HepG2 (cell line): ENCODE measurements around the gene VKORC1. TPM values are rescaled to one million over a fixed set of nuclear protein-coding genes. Genes with fewer than 3 reads are reported as not detected.
"Not testable (repeated sequence)": the region's sequence is repeated elsewhere in the genome, so short reads cannot be mapped to it uniquely, and the experiment has no call there.

ENCODE experiments used
- ATAC-seq: fragments of 200-7000 bp; cut with Tn5 transposase; 3 replicates; pipeline ENCODE4 v1.9.1; 2020; ENCODE audit warnings: mild to moderate bottlenecking, moderate library complexity
- BruUV-seq: library from RNA; stranded (reverse); fragments of 400-500 nt; replicated peaks from 2 replicates; lab custom pipeline; 2021; lab: Mats Ljungman, UMichigan
- CTCF ChIA-PET: fragments of 300-600 bp; formaldehyde crosslinking; extraction: SDS; loops from one replicate; lab custom pipeline; 2021; ENCODE audit warnings: low total read pairs, inconsistent platforms, low intra/inter-chr PET ratio; lab: Yijun Ruan, JAX
- POLR2A ChIA-PET: fragments of 350-600 bp; sonication (Branson Sonifier 250); formaldehyde crosslinking; loops from one replicate; lab custom pipeline; 2020; ENCODE audit warnings: antibody characterized with exemption, inconsistent platforms; lab: Yijun Ruan, JAX
- DNase-seq: peaks from one replicate; pipeline ENCODE4 v3.0.0-alpha.2; 2015; ENCODE audit warnings: low spot score
- FAIRE-seq: peaks from 3 replicates; lab custom pipeline; 2011; peaks lifted over from hg19 to GRCh38; lab: Jason Lieb, UNC
- H2AFZ ChIP-seq: one replicate; pipeline ENCODE4 v1.6.1; 2011; ENCODE audit warnings: low read length, inconsistent platforms
- H3K27ac ChIP-seq: fragments of 300-600 bp; 3 replicates; pipeline ENCODE4 v1.8.0; 2011; ENCODE audit warnings: mixed run types, mild to moderate bottlenecking, mixed read lengths, low read length, inconsistent platforms; ENCODE audit not compliant: insufficient read depth; ENCODE audit errors: extremely low read length
- H3K27me3 ChIP-seq, 2 experiments: fragments of 200-600 bp in 1 of 2; 2 replicates in 1 of 2; 3 replicates in 1 of 2; pipeline versions ENCODE4 v1.6.0 to v1.8.0; 2011; ENCODE audit warnings: low read length in 2 of 2, mild to moderate bottlenecking in 2 of 2, moderate library complexity in 2 of 2, inconsistent platforms in 1 of 2; ENCODE audit not compliant: insufficient read depth in 2 of 2, control insufficient read depth in 1 of 2
- H3K36me3 ChIP-seq, 2 experiments: fragments of 200-600 bp in 1 of 2; replicated peaks in 1 of 2; 2 replicates in 1 of 2; 3 replicates in 1 of 2; pipeline versions ENCODE4 v1.5.1 to v1.8.0; 2011; ENCODE audit warnings: low read length in 2 of 2, inconsistent platforms in 1 of 2; ENCODE audit not compliant: insufficient read depth in 2 of 2, control insufficient read depth in 1 of 2
- H3K4me1 ChIP-seq: 2 replicates; pipeline ENCODE4 v1.5.1; 2012; ENCODE audit warnings: low read length, inconsistent platforms; ENCODE audit not compliant: insufficient read depth
- H3K4me2 ChIP-seq: 2 replicates; pipeline ENCODE4 v1.6.0; 2011; ENCODE audit warnings: low read depth, low read length, inconsistent platforms
- H3K4me3 ChIP-seq, 3 experiments: fragments of 200-600 bp in 1 of 3; sonication (generic), shearing (Covaris generic) in 1 of 3; replicated peaks in 1 of 3; 2 replicates each; pipeline ENCODE4 v1.5.1; 2011 to 2016; ENCODE audit warnings: low read length in 3 of 3, inconsistent platforms in 2 of 3, low read depth in 2 of 3, mild to moderate bottlenecking in 2 of 3, control low read depth in 1 of 3, mixed read lengths in 1 of 3; ENCODE audit not compliant: insufficient read depth in 1 of 3
- H3K79me2 ChIP-seq: one replicate; pipeline ENCODE4 v1.6.1; 2011; ENCODE audit warnings: low read length, inconsistent platforms; ENCODE audit not compliant: insufficient read depth
- H3K9ac ChIP-seq: 2 replicates; pipeline ENCODE4 v1.6.0; 2011; ENCODE audit warnings: mild to moderate bottlenecking, low read depth, low read length, inconsistent platforms; ENCODE audit not compliant: insufficient read depth
- H3K9me3 ChIP-seq: 2 replicates; pipeline ENCODE4 v1.5.1; 2012; ENCODE audit warnings: mild to moderate bottlenecking, low read length
- H4K20me1 ChIP-seq: 2 replicates; pipeline ENCODE4 v1.6.0; 2011; ENCODE audit warnings: inconsistent platforms, mild to moderate bottlenecking, low read length, moderate library complexity; ENCODE audit not compliant: insufficient read depth
- CHD4 ChIP-seq: fragments of 200-600 bp; sonication (generic); IDR thresholded peaks from 2 replicates; pipeline ENCODE4 v1.7.0; 2017; ENCODE audit warnings: mild to moderate bottlenecking, low read length, borderline replicate concordance
- LBX2 ChIP-seq: sonication (generic); formaldehyde crosslinking; IDR thresholded peaks from 2 replicates; pipeline ENCODE4 v1.5.0; 2020; ENCODE audit warnings: missing genetic modification reagents, mild to moderate bottlenecking, borderline replicate concordance
- PAWR ChIP-seq: sonication (generic); formaldehyde crosslinking; IDR thresholded peaks from 2 replicates; pipeline ENCODE4 v1.4.0; 2020; ENCODE audit warnings: missing genetic modification reagents, mild to moderate bottlenecking, borderline replicate concordance
- SPEN ChIP-seq: sonication (generic); formaldehyde crosslinking; IDR thresholded peaks from 2 replicates; pipeline ENCODE4 v1.5.1; 2020; ENCODE audit warnings: low read depth, mild to moderate bottlenecking, missing genetic modification reagents
- ZBTB40 ChIP-seq, 2 experiments: fragments of 450-650 bp in 1 of 2; sonication (generic) in 1 of 2; formaldehyde crosslinking in 1 of 2; IDR thresholded peaks; 2 replicates each; pipeline versions ENCODE4 v1.6.1 to v1.8.0; 2016 to 2022; ENCODE audit warnings: antibody characterized with exemption in 1 of 2, mild to moderate bottlenecking in 1 of 2, missing genetic modification reagents in 1 of 2
- ZNF121 ChIP-seq: sonication (generic); formaldehyde crosslinking; IDR thresholded peaks from 2 replicates; pipeline ENCODE4 v1.5.0; 2020; ENCODE audit warnings: mild to moderate bottlenecking, missing genetic modification reagents
- ZNF136 ChIP-seq: sonication (generic); formaldehyde crosslinking; IDR thresholded peaks from 2 replicates; pipeline ENCODE4 v1.8.1; 2022; ENCODE audit warnings: low read depth, mild to moderate bottlenecking, moderate library complexity, missing genetic modification reagents
- ZNF329 ChIP-seq: sonication (generic); formaldehyde crosslinking; IDR thresholded peaks from 2 replicates; pipeline ENCODE4 v1.9.0; 2021; ENCODE audit warnings: low read depth, mild to moderate bottlenecking, missing genetic modification reagents
- ZNF44 ChIP-seq: sonication (generic); formaldehyde crosslinking; IDR thresholded peaks from 2 replicates; pipeline ENCODE4 v1.5.1; 2020; ENCODE audit warnings: mild to moderate bottlenecking, missing genetic modification reagents
- ZNF460 ChIP-seq: sonication (generic); formaldehyde crosslinking; IDR thresholded peaks from 2 replicates; pipeline ENCODE4 v1.5.1; 2020; ENCODE audit warnings: missing genetic modification reagents, mild to moderate bottlenecking, borderline replicate concordance
- ZNF501 ChIP-seq: sonication (generic); formaldehyde crosslinking; IDR thresholded peaks from 2 replicates; pipeline ENCODE4 v1.5.1; 2020; ENCODE audit warnings: mild to moderate bottlenecking, moderate library complexity, missing genetic modification reagents
- ZNF616 ChIP-seq: sonication (generic); formaldehyde crosslinking; IDR thresholded peaks from 2 replicates; pipeline ENCODE4 v1.5.0; 2020; ENCODE audit warnings: low read depth, mild to moderate bottlenecking, missing genetic modification reagents
- ZNF816 ChIP-seq: sonication (generic); formaldehyde crosslinking; IDR thresholded peaks from 2 replicates; pipeline ENCODE4 v1.8.0; 2022; ENCODE audit warnings: missing genetic modification reagents, mild to moderate bottlenecking, borderline replicate concordance
- WGBS: methylation state at CpG from one replicate; pipeline ENCODE4 v1.1.6; 2017; ENCODE audit warnings: low lambda C conversion rate; 5-methylcytosine and 5-hydroxymethylcytosine counted together
- in situ Hi-C: cut with HindIII; loops from 2 replicates; pipeline ENCODE4 v1.10.0; 2017; ENCODE audit warnings: low pct_unique_long_range_greater_than_20kb; ENCODE audit not compliant: extremely low pct_ligation_motif_present
- intact Hi-C: fragments of 100-400 bp; cut with micrococcal nuclease; formaldehyde crosslinking; loops from one replicate; pipeline ENCODE4 v1.10.0; 2022; ENCODE audit not compliant: unreplicated experiment
- polyA plus RNA-seq, 8 experiments: library from polyadenylated mRNA; depleted of rRNA in 3 of 8; stranded (reverse) in 7 of 8; unstranded in 1 of 8; fragments of >200 nt; fragmentation: Illumina TruSeq in 4 of 8; extraction: Trizol in 4 of 8; gene quantifications; 2 replicates each; pipeline versions ENCODE4 v1.2.1 to v1.2.3, GENCODE V29; 2011 to 2016; ENCODE audit warnings: low read depth in 4 of 8, missing spikeins in 1 of 8, mixed read lengths in 1 of 8; ENCODE audit not compliant: insufficient read depth in 1 of 8
- total RNA-seq, 5 experiments: library from RNA; depleted of rRNA; stranded (reverse); fragments of >200 nt; fragmentation: Illumina TruSeq; extraction: Trizol; gene quantifications; 2 replicates each; pipeline ENCODE4 v1.2.3, GENCODE V29; 2016; ENCODE audit warnings: low read depth in 1 of 5

Gene VKORC1
- total and polyA plus RNA-seq, 2 of the 13 experiments (the other 11 are each of a cell fraction or from before 2014, with no cell fraction given), result 141 to 615 TPM

GRCh38 chr16:31141071-31141469, 46.5 kb upstream of the VKORC1 start:
- BruUV-seq; ATAC-seq; H4K20me1 ChIP-seq; H2AFZ ChIP-seq; H3K36me3 ChIP-seq; CTCF ChIA-PET; DNase-seq; in situ Hi-C loops; FAIRE-seq; H3K27me3 ChIP-seq; H3K9me3 ChIP-seq; H3K79me2 ChIP-seq; TF ChIP-seq ZBTB40 (IDR thresholded peaks at IDR 0.05): not testable (repeated sequence)
- Histone ChIP-seq H3K27ac (peak overlapping the region; percentile 80), H3K9ac (peak overlapping the region; percentile 67), H3K4me3 (peak overlapping the region; percentile 28 to 77 (median 64)), H3K4me1 (peaks cover 70% of the 10 kb centered on the region), H3K4me2 (peak overlapping the region; percentile 91)
- intact Hi-C loops, result loop anchor here (5.0 to 10.0 kb wide), 2 partner anchors 144 to 186 kb away; partner anchors contain the start of gene SETD1A
- 17% methylated on average over 9 of the region's 9 CpGs for WGBS
- POLR2A ChIA-PET, result interaction anchor here (0.7 to 11.4 kb wide), 17 partner anchors 9 to 572 kb away, joined by 3 to 275 read pairs (median 5); partner anchors contain the start of genes FUS, KAT8, PRSS36 and VKORC1
- 0 out of 2 replicates have a peak, but pooled peaks have one; percentile 55 for TF ChIP-seq ZBTB40 (CRISPR knock-in tag; IDR thresholded peaks at IDR 0.05)
- peak; percentile 67; the same call in 1 of the 2 replicates for TF ChIP-seq ZNF136 (CRISPR knock-in tag)
- 0 out of 2 replicates have a peak, but pooled peaks have one; percentile 28 for TF ChIP-seq PAWR (CRISPR knock-in tag)
- TF ChIP-seq ZNF816 (CRISPR knock-in tag), result 0 out of 2 replicates have a peak, but pooled peaks have one; percentile 55
- 0 out of 2 replicates have a peak, but pooled peaks have one; percentile 4 for TF ChIP-seq SPEN (CRISPR knock-in tag)
- TF ChIP-seq ZNF44 (CRISPR knock-in tag), result peak; percentile 40; the same call in 1 of the 2 replicates
- 0 out of 2 replicates have a peak, but pooled peaks have one; percentile 6 for TF ChIP-seq ZNF616 (CRISPR knock-in tag)
- 0 out of 2 replicates have a peak, but pooled peaks have one; percentile 11 for TF ChIP-seq ZNF501 (CRISPR knock-in tag)
- peak; percentile 17; the same call in 1 of the 2 replicates for TF ChIP-seq LBX2 (CRISPR knock-in tag)
- peak; percentile 89 for TF ChIP-seq ZNF121
- 0 out of 2 replicates have a peak, but pooled peaks have one; percentile 42 for TF ChIP-seq ZNF329 (CRISPR knock-in tag)
- 0 out of 2 replicates have a peak, but pooled peaks have one; percentile 1 for TF ChIP-seq ZNF460 (CRISPR knock-in tag)
- TF ChIP-seq CHD4, result 0 out of 2 replicates have a peak, but pooled peaks have one; percentile 7
